ENCODE results near the gene ZNF428.

ZNF428 gene

GRCh38 chr19:43610493-43610892 lies 8.9 kb downstream of the ZNF428 start:
- no peak for TF ChIP-seq GABPA (IDR thresholded peaks at IDR 0.05; ENCODE audit: low read depth)
- no peak for TF ChIP-seq POLR2AphosphoS5 (IDR thresholded peaks at IDR 0.05; ENCODE audit: low read depth)
- TF ChIP-seq CTCF (IDR thresholded peaks at IDR 0.05; ENCODE audit: insufficient read depth, low read length), result no peak
- no peak for TF ChIP-seq SPI1 (IDR thresholded peaks at IDR 0.05; ENCODE audit: borderline replicate concordance, low read depth)
- no peak for TF ChIP-seq REST (IDR thresholded peaks at IDR 0.05; ENCODE audit: insufficient replicate concordance, low read depth)
- no peak for DNase-seq (ENCODE audit: low read depth in 1 of 2, low spot score in 1 of 2)
- H3K27ac ChIP-seq (replicated peaks), result no peak overlapping the region
- H3K27me3 ChIP-seq (ENCODE audit: insufficient read depth, poor library complexity, severe bottlenecking), result no peaks in the 10 kb centered on the region
- no peak overlapping the region for H3K4me3 ChIP-seq (replicated peaks; ENCODE audit: insufficient read depth, low read length)

DNA sequence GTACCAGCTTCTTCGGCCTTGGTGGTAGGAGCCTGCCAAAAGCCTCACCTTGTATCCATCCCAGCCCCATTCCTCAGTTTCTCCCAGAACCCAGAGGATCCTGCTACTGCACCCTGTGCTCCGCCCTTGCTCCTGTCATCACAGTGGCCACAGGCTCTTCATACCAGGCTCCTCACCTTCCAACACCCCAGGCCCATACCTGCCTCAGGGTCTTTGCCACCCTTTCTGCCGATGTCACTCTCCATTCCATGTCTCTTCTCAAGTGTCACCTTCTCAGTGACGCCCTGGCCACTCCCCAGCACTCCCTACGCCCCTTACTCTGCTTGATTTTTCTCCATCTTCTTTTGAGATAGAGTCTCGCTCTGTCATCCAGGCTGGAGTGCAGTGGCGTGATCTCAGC lies 9.6 kb downstream of the ZNF428 start:
- Histone ChIP-seq H3K27ac (replicated peaks) (no peak overlapping the region), H3K27me3 (ENCODE audit: insufficient read depth, poor library complexity, severe bottlenecking) (no peaks in the 10 kb centered on the region), H3K4me3 (replicated peaks; ENCODE audit: insufficient read depth, low read length) (no peak overlapping the region)
- TF ChIP-seq REST (IDR thresholded peaks at IDR 0.05; ENCODE audit: insufficient replicate concordance, low read depth) (no peak), CTCF (IDR thresholded peaks at IDR 0.05; ENCODE audit: insufficient read depth, low read length) (no peak), SPI1 (IDR thresholded peaks at IDR 0.05; ENCODE audit: borderline replicate concordance, low read depth) (no peak), POLR2AphosphoS5 (IDR thresholded peaks at IDR 0.05; ENCODE audit: low read depth) (no peak), GABPA (IDR thresholded peaks at IDR 0.05; ENCODE audit: low read depth) (no peak)
- DNase-seq (ENCODE audit: low read depth in 1 of 2, low spot score in 1 of 2), result no peak

DNA sequence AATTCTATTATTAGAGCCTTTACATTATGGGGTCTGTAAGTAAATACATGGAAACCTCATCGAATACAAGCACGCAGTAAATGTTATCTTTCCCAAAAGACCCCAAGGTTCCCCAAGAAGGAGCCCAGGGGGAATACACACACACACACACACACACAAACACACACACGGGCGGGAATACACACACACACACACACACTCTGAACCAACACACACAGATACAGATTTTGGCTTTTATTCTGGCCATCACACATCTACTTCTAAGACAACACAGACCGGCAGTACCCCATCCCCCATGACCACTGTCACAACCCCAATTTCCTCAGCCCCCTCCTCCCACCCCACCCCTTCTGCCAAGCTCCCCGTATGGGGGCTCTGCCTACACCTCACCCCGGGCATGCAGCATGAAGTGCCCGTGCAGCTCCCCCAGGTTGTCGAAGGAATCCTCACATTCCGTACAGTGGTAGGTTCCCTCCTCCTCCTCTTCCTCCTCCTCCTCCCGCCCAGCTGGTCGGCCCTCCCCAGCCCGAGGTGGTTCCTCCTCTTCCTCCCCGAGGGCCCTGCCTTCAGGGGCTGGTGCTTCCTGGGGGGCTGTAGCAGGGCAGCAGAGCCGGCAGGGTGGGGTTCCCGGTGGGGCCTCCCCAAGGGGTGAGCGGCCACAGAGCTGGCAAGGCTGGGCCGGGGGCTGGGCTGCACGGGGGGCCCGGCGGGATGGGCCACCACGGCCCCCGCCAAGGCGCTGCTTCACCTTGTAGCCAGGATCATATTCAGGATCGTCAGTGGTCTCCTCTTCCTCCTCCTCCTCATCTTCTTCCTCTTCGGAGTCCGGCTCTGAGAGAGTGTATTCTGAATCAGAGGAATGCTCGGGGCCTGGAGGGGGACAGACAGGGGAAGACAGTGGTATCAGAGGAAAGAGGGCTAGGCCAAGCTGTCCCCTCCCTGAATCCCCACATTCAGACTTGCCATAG lies 11.9 kb downstream of the ZNF428 start:
- TF ChIP-seq POLR2AphosphoS5 (IDR thresholded peaks at IDR 0.05; ENCODE audit: low read depth) (no peak), REST (IDR thresholded peaks at IDR 0.05; ENCODE audit: insufficient replicate concordance, low read depth) (no peak), SPI1 (IDR thresholded peaks at IDR 0.05; ENCODE audit: borderline replicate concordance, low read depth) (no peak), CTCF (IDR thresholded peaks at IDR 0.05; ENCODE audit: insufficient read depth, low read length) (no peak), GABPA (IDR thresholded peaks at IDR 0.05; ENCODE audit: low read depth) (no peak)
- H3K27ac ChIP-seq (replicated peaks), result no peak overlapping the region
- no peak for DNase-seq (ENCODE audit: low read depth in 1 of 2, low spot score in 1 of 2)
- no peak overlapping the region for H3K4me3 ChIP-seq (replicated peaks; ENCODE audit: insufficient read depth, low read length)
- no peaks in the 10 kb centered on the region for H3K27me3 ChIP-seq (ENCODE audit: insufficient read depth, poor library complexity, severe bottlenecking)
